Bone marrow (tissue), 2 donors: Measurements from ENCODE around the gene AJAP1.

Experiments
- DNase-seq, 2 donors: peaks; one replicate each; lab custom pipeline; 2025; lab: John Stamatoyannopoulos, UW

AJAP1 gene

GRCh38 chr1:4734219-4734618, 79.8 kb downstream of the AJAP1 start:
- no peak for DNase-seq

GRCh38 chr1:4734791-4735190, 80.4 kb downstream of the AJAP1 start:
- DNase-seq, result no peak

- DNase-seq, result peak; percentile 1 to 62
Measured at GRCh38 chr1:4736254-4736653, 81.8 kb downstream of the AJAP1 start.

DNA sequence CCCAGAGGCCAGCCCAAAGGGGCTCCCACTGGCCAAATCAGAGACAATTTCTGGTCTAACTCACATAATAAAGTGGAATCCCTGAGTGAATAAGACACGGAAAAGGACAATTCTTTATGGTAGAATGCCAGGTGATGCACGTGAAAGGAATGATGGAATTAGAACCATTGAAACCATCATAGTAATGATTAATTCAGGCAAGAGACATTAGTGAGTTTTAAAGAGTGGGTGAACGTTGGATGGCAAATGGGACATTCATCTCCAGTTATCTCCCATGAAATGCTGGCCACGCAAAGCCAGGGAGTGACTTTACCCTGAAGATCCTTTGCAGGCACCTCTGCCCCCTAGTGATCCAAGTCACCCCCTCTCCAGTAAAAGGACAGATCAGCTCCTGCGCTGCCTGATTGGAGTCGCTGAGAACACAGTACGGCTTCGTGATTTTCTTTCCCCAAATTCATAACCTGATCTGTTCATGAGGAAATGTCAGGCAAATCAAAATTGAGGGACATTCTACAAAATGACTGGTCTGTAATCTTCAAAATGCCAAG, 87.5 kb downstream of the AJAP1 start:
- DNase-seq, result no peak

GRCh38 chr1:4743978-4744750, 89.8 kb downstream of the AJAP1 start:
- no peak for DNase-seq

GRCh38 chr1:4745560-4745959, 91.2 kb downstream of the AJAP1 start:
- DNase-seq, result no peak

DNA sequence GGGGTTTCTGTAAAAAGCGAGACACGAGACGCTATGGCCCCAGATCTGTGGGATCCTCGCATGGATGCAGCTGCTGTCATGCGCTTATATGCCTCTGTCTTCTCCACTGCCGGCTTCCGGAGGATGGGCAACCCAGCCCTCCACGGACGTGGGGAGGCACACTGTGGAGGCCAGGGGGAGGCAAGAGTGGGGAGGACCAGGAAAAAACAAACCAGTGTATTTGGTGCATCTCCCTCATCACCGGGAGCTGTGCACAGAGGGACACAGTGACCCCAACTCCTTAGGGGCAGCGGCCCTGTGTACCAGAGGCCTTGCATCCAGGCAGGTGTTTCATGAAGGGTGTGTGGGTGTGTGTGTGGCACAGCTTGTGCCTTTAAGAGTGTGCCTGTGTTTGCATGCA, 95.0 kb downstream of the AJAP1 start:
- no peak for DNase-seq

DNA sequence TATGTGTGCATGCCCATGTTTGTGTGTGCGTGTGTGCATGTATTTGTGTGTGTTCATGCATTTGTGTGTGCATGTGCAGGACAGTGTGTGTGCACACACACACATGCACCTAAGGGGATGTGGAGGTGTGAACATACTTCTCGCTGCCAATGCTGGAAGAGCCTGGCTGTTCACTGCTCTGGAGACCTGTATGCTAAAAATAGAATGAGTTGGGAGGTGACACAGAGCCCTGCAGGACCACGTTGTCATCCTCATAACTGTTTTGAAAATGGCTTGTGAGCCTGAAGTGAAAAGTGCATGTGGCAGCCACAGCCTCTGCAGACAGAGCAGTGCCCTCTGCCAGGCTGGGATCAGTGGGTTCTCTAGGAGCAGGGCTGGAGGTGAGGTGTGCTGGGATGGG, 95.8 kb downstream of the AJAP1 start:
- no peak for DNase-seq

DNA sequence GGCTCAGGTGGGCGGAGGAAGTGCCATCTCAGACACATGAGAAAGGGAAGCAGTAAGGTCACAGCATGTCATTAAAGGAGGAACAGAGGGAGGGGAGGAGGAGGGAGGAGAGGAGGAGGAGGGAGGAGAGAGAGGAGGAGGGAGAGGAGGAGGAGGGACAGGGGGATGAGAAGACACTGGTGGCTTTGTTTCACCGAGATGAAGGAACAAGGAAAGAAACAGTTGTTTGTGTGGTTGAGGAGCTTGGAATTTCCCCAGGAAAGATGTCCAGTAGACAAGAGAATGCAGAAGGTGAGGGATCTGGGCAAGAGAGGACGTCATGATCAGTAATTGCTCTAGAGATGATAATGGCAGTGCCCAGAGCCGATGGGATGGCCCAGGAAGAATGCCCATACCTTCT, 97.7 kb downstream of the AJAP1 start:
- no peak for DNase-seq

DNA sequence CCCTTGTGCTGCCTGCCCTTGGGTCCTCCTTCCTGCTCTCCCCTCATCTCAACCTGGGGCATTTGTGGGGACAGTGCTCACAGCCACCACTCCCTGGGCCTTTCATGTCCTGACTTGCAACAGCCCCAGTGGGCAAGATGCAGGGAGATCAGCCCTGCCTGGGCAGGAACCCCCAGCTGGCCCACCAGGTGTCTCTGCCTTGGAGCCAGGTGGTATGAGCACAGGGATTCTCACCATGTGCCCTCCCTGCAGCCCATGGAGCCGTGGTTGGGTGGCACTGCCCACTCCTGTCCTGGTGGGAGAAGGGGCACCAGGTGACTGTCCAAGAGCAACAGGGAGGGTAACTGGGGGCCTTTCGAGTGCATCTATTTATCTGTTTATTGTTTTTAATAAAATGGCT, 100.4 kb downstream of the AJAP1 start:
- no peak for DNase-seq

DNA sequence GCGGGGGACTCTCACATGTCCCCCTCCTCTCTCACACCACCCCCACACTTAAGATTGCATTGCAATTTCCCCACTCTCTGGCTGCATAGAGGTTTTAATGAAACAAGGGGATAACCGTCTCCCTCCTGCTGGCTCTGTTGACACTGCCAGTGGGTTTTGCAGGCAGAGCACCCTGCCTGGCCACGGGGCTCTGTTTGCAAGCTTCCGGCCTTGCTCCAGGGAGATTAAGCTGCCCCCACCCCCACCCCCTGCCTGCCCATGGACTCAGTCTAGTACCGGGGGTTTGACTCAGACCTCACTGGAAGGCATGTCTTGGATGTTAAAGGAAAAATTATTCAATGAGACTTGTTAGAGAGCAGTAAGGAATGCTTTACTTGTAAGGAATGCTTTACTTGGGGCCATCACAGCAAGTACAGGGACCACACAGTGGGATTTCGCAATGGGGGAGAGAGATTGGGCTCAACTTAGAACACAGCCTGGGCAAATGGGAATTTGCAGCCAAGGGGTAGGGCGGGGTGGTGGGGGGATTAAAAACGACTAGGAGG, 101.0 kb downstream of the AJAP1 start:
- no peak for DNase-seq

DNA sequence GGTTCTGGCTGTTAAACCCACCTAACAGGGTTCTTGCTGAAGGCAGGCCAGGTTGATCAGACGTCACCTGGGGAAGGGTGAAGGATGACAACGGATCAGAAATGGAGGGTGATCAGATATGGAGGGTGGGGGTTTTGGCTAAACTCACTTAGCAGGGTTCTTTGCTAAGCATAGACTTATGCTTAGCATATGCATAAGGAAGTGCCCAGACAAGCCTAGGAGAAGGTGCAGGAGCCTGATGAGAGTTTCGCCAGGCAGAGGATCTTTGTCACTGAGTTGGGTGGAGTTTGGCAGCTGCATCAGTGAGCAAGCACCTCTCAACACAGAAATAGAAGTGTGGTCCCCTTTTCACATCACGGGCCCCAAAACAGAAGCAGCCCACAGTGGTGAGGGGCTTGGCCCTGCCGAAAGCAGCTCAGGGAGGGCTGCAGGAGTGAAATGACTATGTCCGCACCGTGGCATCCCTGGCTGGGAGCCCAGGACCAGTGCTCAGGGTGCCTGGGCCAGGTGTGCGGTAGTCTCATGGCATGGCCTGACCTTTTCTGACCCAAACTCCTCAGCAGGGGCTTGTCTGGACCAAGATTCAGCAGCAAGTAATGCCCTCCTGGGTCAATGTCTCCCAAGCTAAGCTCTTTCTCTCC, 101.6 kb downstream of the AJAP1 start:
- DNase-seq, result no peak

GRCh38 chr1:4756851-4757580, 102.6 kb downstream of the AJAP1 start:
- DNase-seq, result no peak

DNA sequence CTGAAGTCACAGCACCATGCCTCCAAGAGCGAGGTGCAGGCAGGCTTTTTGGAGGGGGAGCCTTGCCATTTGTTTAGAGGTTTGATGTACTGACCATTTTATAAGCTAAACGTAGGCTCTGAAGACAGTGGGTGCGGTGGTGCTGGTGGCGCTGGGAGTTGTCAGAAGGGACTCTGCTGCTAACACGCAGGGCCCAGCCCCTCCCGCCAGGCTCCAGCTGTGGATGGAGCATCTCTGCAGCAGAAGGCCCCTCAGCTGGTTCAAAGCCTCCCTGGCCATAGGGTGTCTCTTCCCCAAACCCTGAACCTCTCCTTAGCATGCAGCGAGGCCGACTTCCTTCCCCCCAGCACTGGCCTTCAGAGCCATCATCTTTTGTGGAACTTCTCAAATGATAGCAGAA, 105.3 kb downstream of the AJAP1 start:
- no peak for DNase-seq

DNA sequence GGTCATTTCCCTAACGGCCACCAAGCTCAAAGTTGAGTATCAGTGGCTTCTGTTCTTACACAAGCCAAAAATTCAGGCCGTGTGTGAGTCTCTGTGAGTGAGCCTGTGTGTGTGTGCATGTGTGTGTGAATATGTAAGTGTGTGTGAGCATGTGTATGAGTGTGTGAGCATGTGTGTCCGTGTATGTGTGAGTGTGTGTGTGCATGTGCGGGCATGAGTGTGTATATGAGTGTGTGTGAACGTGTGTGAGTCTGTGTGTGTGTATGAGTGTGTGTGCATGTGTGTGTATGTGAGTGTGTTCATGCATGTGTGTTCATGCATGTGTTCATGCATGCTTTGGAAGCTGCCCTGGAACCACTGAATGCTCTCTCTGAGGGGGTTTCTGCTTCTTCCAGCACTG, 105.7 kb downstream of the AJAP1 start:
- no peak for DNase-seq

- no peak for DNase-seq
Measured at GRCh38 chr1:4761324-4761723, 106.9 kb downstream of the AJAP1 start.

DNA sequence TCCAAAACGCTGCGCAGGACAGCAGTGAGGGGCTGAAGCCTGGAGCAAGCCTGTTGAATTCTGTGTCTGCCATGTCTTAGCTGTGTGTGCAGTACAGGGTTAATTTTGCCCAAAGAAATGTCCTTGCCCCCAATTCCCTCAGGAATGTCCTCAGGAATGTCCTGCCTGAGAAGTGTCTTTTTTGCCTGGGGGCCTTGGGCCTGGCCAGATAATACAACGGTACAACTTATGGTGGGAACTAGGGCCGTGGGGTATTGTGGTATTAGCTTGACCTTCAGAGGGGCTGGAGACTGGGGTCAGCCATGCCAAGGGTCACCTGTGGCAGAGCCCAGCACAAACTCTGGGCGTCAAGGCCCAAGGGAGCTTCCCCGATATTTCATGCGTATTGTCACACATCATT, 107.7 kb downstream of the AJAP1 start:
- DNase-seq, result no peak

DNA sequence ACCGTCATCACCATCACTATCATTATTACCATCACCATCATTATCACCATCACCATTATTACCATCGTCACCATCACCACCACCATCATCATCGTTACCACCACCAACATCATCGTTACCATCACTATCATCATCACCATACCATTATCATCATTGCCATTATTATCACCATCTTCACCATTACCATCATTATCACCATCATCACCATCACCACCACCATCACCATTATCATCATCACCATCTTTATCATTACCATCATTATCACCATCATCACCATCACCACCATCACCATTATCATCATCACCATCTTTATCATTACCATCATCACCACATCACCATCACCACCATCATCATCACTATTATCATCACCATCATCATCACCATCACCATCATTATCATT, 112.9 kb downstream of the AJAP1 start:
- no peak for DNase-seq

DNA sequence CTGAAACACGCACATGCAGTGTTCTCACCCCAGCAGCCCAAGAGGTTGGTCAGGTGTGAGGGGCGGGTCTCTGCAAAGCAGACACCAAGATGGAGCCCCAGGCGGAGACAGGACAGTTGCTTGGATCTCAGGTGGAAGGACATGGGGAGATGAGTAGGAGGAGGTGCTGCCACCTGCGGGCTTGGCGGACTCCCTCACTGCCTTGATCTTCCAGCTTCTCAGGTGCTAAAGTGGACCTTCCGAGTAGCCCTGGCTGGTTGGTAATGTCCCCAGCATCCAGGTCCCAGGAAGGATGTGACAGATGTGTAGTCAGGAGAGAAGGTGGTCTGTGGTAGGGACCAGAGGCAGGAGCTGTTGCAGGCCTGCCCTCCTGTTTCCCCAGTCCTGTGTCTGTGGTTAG, 114.1 kb downstream of the AJAP1 start:
- no peak for DNase-seq

DNA sequence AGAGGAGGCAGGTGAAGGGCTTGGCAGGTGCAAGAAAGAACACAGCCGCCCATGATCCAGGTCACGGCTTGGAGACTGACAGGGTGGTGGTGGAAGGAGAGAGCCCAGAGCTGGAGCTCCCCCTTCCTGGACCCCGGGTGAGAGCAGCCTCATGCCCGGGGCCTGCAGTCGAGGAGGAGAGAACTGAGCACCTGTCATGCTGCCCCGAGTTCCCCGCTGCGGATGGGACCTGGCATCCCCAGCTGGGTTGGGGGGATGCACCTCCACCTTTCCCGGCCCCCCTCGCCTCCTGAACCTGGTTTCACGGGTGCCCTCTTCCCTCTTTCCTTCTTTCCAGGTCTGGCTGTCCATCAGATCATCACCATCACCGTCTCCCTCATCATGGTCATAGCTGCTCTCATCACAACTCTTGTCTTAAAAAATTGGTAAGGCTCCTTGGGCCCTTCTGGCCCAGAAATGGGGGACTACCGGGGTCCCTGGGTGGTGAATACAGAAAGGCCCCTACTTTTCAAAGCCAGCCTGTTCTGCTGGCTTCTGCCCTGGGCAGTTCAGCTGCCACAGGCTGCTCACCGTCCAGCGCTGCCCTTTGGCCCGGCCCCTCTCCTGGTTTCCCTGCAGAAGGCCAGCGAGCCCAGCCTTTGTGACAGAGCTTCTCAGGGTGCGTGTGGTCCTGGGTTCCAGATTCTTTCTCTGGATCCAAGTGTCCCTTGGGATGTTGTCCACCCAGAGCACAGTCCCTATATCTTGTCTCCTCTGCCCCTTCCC, 115.3 kb downstream of the AJAP1 start:
- DNase-seq, result no peak

DNA sequence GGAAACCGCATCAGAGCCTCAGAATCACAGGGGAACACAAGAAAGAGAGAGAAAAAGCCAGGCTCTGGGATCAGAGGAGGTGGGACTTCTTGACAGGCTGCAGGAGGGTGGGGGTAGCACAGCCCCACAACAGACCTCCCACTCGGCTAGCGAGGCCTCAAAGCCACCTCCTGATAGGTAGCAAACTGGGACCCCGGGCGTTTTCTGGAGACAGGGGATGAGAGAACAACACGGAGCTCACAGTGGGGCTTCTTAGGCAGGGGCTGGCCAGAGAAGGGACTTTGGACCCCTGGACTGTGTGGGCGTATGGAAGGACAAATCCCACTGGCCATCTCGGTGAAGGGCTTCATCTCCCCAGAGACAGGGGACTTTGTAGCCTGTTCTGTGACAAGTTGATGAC, 116.3 kb downstream of the AJAP1 start:
- no peak for DNase-seq

- DNase-seq, result no peak
Measured at GRCh38 chr1:4771267-4771666, 116.9 kb downstream of the AJAP1 start.
